H9 (cell line): ENCODE measurements around the gene NRP2. TPM values are rescaled to one million over a fixed set of nuclear protein-coding genes. Genes with fewer than 3 reads are reported as not detected.
A peak's percentile ranks its signal among the peaks of the same experiment; 100 is the strongest.

ENCODE experiments used
- DNase-seq: peaks from one replicate; pipeline ENCODE4 v3.0.0-alpha.2; 2017
- H2AFZ ChIP-seq: one replicate; pipeline ENCODE4 v1.6.1; 2013; ENCODE audit warnings: mild to moderate bottlenecking, low read length, control low read depth, moderate library complexity
- H2AK5ac ChIP-seq: 2 replicates; pipeline ENCODE4 v1.6.1; 2013; ENCODE audit warnings: low read length, control low read depth, mixed read lengths; ENCODE audit not compliant: insufficient read length
- H2BK120ac ChIP-seq: one replicate; pipeline ENCODE4 v1.6.1; 2013; ENCODE audit warnings: low read depth, mild to moderate bottlenecking, low read length, control low read depth, inconsistent platforms; ENCODE audit not compliant: poor library complexity, severe bottlenecking
- H2BK12ac ChIP-seq: 2 replicates; pipeline ENCODE4 v1.6.1; 2013; ENCODE audit warnings: low read length, control low read depth, mixed read lengths, low read depth; ENCODE audit not compliant: insufficient read length
- H2BK15ac ChIP-seq: 2 replicates; pipeline ENCODE4 v1.6.1; 2013; ENCODE audit warnings: low read depth, low read length, control low read depth
- H2BK20ac ChIP-seq: one replicate; pipeline ENCODE4 v1.6.1; 2013; ENCODE audit warnings: low read depth, mild to moderate bottlenecking, low read length, control low read depth, inconsistent platforms; ENCODE audit not compliant: poor library complexity, severe bottlenecking
- H2BK5ac ChIP-seq: 2 replicates; pipeline ENCODE4 v1.6.1; 2013; ENCODE audit warnings: low read length, control low read depth, mixed read lengths; ENCODE audit not compliant: insufficient read length
- H3K14ac ChIP-seq: 2 replicates; pipeline ENCODE4 v1.6.1; 2013; ENCODE audit warnings: low read length, control low read depth; ENCODE audit not compliant: insufficient read depth
- H3K18ac ChIP-seq: 2 replicates; pipeline ENCODE4 v1.6.1; 2013; ENCODE audit warnings: low read depth, mild to moderate bottlenecking, mixed read lengths, low read length, control low read depth; ENCODE audit not compliant: insufficient read length
- H3K23ac ChIP-seq: 2 replicates; pipeline ENCODE4 v1.6.1; 2013; ENCODE audit warnings: low read length, control low read depth, mixed read lengths, low read depth; ENCODE audit not compliant: insufficient read length
- H3K23me2 ChIP-seq: 2 replicates; pipeline ENCODE4 v1.6.1; 2013; ENCODE audit warnings: low read depth, mild to moderate bottlenecking, mixed read lengths, low read length, control low read depth; ENCODE audit not compliant: insufficient read length, poor library complexity, severe bottlenecking
- H3K27ac ChIP-seq: 2 replicates; pipeline ENCODE4 v1.5.1; 2013; ENCODE audit warnings: low read length, control low read depth, mixed read lengths, low read depth; ENCODE audit not compliant: insufficient read length
- H3K27me3 ChIP-seq: 2 replicates; pipeline ENCODE4 v1.6.1; 2013; ENCODE audit warnings: low read length, control low read depth, inconsistent platforms; ENCODE audit not compliant: insufficient read depth
- H3K4ac ChIP-seq: 2 replicates; pipeline ENCODE4 v1.6.1; 2013; ENCODE audit warnings: low read depth, mild to moderate bottlenecking, control low read depth, inconsistent platforms, low read length, moderate library complexity
- H3K4me1 ChIP-seq: 2 replicates; pipeline ENCODE4 v1.6.1; 2013; ENCODE audit warnings: low read length, control low read depth, inconsistent platforms; ENCODE audit not compliant: insufficient read depth
- H3K4me2 ChIP-seq: 2 replicates; pipeline ENCODE4 v1.6.1; 2013; ENCODE audit warnings: low read length, control low read depth, mixed read lengths; ENCODE audit not compliant: insufficient read length, insufficient read depth
- H3K56ac ChIP-seq: 2 replicates; pipeline ENCODE4 v1.6.1; 2013; ENCODE audit warnings: low read depth, mild to moderate bottlenecking, mixed read lengths, low read length, control low read depth; ENCODE audit not compliant: insufficient read length
- H3K79me1 ChIP-seq: 2 replicates; pipeline ENCODE4 v1.6.1; 2013; ENCODE audit warnings: low read depth, mild to moderate bottlenecking, moderate library complexity, low read length, control low read depth, inconsistent platforms; ENCODE audit not compliant: insufficient read depth, poor library complexity, severe bottlenecking
- H3K79me2 ChIP-seq: 2 replicates; pipeline ENCODE4 v1.6.1; 2013; ENCODE audit warnings: low read length, control low read depth, inconsistent platforms; ENCODE audit not compliant: insufficient read depth
- H3K9ac ChIP-seq: 2 replicates; pipeline ENCODE4 v1.6.1; 2013; ENCODE audit warnings: low read length, control low read depth, mixed read lengths; ENCODE audit not compliant: insufficient read length; ENCODE audit errors: extremely low read depth
- H3K9me3 ChIP-seq: one replicate; pipeline ENCODE4 v1.6.1; 2013; ENCODE audit warnings: low read depth, low read length, inconsistent platforms; ENCODE audit not compliant: control insufficient read depth
- H3T11ph ChIP-seq: one replicate; pipeline ENCODE4 v1.6.1; 2013; ENCODE audit warnings: mild to moderate bottlenecking, low read length, control low read depth, inconsistent platforms
- H4K20me1 ChIP-seq: one replicate; pipeline ENCODE4 v1.6.1; 2013; ENCODE audit not compliant: control insufficient read depth, insufficient read length, insufficient read depth
- H4K5ac ChIP-seq: 2 replicates; pipeline ENCODE4 v1.6.1; 2013; ENCODE audit warnings: low read depth, mild to moderate bottlenecking, mixed read lengths, low read length, control low read depth; ENCODE audit not compliant: insufficient read length
- H4K8ac ChIP-seq: replicated peaks from 2 replicates; pipeline ENCODE4 v1.6.1; 2013; ENCODE audit warnings: low read length, control low read depth, mixed read lengths, low read depth; ENCODE audit not compliant: insufficient read length
- H4K91ac ChIP-seq: 2 replicates; pipeline ENCODE4 v1.6.1; 2013; ENCODE audit warnings: low read depth, mild to moderate bottlenecking, moderate library complexity, mixed read lengths, low read length, control low read depth; ENCODE audit not compliant: insufficient read length
- H3K27ac Mint-ChIP-seq, 3 experiments: 2 replicates in 2 of 3; 3 replicates in 1 of 3; pipeline ENCODE4 v1.8.0; 2020 to 2021; ENCODE audit warnings: mixed read lengths in 3 of 3, mild to moderate bottlenecking in 1 of 3, moderate library complexity in 1 of 3
- H3K27me3 Mint-ChIP-seq: 2 replicates; pipeline ENCODE4 v1.8.0; 2021; ENCODE audit warnings: low read depth, mild to moderate bottlenecking, moderate library complexity, mixed read lengths
- H3K36me3 Mint-ChIP-seq, 3 experiments: 2 replicates in 2 of 3; 3 replicates in 1 of 3; pipeline ENCODE4 v1.8.0; 2020 to 2021; ENCODE audit warnings: low read depth in 3 of 3, mixed read lengths in 3 of 3; ENCODE audit not compliant: insufficient read depth in 1 of 3
- H3K4me1 Mint-ChIP-seq, 2 experiments: 2 replicates each; pipeline ENCODE4 v1.8.0; 2020; ENCODE audit warnings: mixed read lengths in 2 of 2
- H3K4me3 Mint-ChIP-seq, 2 experiments: 2 replicates in 1 of 2; 3 replicates in 1 of 2; pipeline ENCODE4 v1.8.0; 2020 to 2021; ENCODE audit warnings: mild to moderate bottlenecking in 2 of 2, mixed read lengths in 2 of 2, moderate library complexity in 1 of 2
- H3K9me3 Mint-ChIP-seq, 2 experiments: 2 replicates in 1 of 2; 3 replicates in 1 of 2; pipeline ENCODE4 v1.8.0; 2020; ENCODE audit warnings: mild to moderate bottlenecking in 2 of 2, mixed read lengths in 2 of 2, moderate library complexity in 1 of 2
- CTCF ChIP-seq: fragments of 200-600 bp; sonication (generic); conservative IDR thresholded peaks from 3 replicates; pipeline ENCODE4 v1.8.0; 2021; ENCODE audit warnings: antibody characterized with exemption, mild to moderate bottlenecking
- WGBS: extraction: QIAGEN DNeasy Blood & Tissue Kit; methylation state at CpG from one replicate; pipeline ENCODE4 v1.1.7; 2013; ENCODE audit warnings: missing lambda C conversion rate, low lambda C conversion rate, mixed read lengths; ENCODE audit not compliant: insufficient read length; ENCODE audit errors: extremely low coverage; 5-methylcytosine and 5-hydroxymethylcytosine counted together
- total RNA-seq: library from RNA; stranded (reverse); gene quantifications from 2 replicates; pipeline ENCODE4 v1.2.1, GENCODE V29; 2021

NRP2 gene
- total RNA-seq, 1 experiment from 2014 or later, result 19.7 TPM

- Histone ChIP-seq H2AFZ (no peak overlapping the region), H4K91ac (no peak overlapping the region), H4K5ac (no peak overlapping the region), H3K56ac (no peak overlapping the region), H2AK5ac (no peak overlapping the region), H3T11ph (no peak overlapping the region), H3K9ac (no peak overlapping the region), H2BK5ac (no peak overlapping the region), H3K27me3 (no peaks in the 10 kb centered on the region), H3K4me2 (no peak overlapping the region), H4K20me1 (no peaks in the 10 kb centered on the region), H3K79me1 (no peaks in the 10 kb centered on the region), H3K23ac (no peak overlapping the region), H3K27ac (no peak overlapping the region), H4K8ac (no peak overlapping the region), H3K79me2 (no peaks in the 10 kb centered on the region), H3K23me2 (no peaks in the 10 kb centered on the region), H3K14ac (no peak overlapping the region), H2BK12ac (no peak overlapping the region), H3K4ac (no peak overlapping the region), H3K9me3 (no peaks in the 10 kb centered on the region), H2BK15ac (no peak overlapping the region), H2BK120ac (no peak overlapping the region), H2BK20ac (no peak overlapping the region), H3K18ac (no peak overlapping the region), H3K4me1 (peaks cover 5% of the 10 kb centered on the region; the same call in 1 of the 2 replicates)
- H3K9me3 Mint-ChIP-seq, result no peaks in the 10 kb centered on the region
- no peak for TF ChIP-seq CTCF
- peak overlapping the region in 1 of 3 experiments; percentile 26; a peak in 1 of 7 replicates for H3K27ac Mint-ChIP-seq
- peaks cover 31 to 32% of the 10 kb centered on the region in 2 experiments for H3K4me1 Mint-ChIP-seq
- H3K36me3 Mint-ChIP-seq, result peaks cover 15 to 33% (median 22%) of the 10 kb centered on the region in 3 experiments
- H3K4me3 Mint-ChIP-seq, result no peak overlapping the region
- WGBS, result no CpG with 5 or more reads among the region's 15 CpGs
- no peak for DNase-seq
- peaks cover 2% of the 10 kb centered on the region; the same call in 1 of the 2 replicates for H3K27me3 Mint-ChIP-seq
These were observed 56.0 kb downstream of the NRP2 start for GRCh38 chr2:205738117-205738968.
